ENCODE measurements around the gene MRPL12.

Gene MRPL12

DNA sequence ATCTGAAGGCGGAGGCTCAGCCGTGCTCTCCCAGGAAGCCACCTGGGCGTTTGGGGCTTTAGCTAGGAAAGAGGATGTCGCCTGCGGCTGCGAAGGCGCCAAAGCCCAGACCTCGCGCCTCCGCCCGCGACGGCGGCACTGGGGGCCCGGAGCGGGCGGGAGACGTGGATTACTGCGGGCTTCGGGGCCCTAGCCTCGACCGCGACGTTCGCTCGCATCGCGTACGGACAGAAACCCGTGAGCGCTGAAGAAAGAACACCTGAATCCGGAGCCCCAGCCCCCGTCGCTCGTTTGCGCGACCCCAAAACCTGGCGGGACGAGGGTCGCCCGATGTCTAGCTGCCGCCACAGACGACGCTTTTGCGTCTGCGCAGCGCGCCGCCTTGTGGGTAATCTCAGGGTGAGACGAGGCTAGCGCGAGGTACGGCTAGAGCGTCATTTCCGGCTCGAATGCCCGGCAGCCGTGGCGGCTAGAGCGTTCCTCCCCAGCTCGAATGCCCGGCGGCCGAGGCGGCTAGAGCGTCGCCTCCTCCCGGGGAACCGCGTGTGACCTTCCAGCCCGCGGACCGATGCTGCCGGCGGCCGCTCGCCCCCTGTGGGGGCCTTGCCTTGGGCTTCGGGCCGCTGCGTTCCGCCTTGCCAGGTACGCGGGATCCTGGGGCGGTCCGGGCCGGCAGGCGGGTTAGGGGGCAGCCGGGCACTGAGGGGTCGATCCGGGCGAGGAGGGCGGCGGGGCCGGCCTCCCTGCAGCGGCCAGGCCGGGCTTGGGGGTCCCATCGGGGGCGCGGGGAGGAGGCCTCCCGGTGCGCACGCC lies at the start of gene MRPL12:
Gene MRPL12, plus strand, starts transcription at position 434 of the 813 bp plus-strand sequence. Its CDS starts 135 bp downstream, at position 569.
- TF ChIP-seq SUZ12 (IDR thresholded peaks at IDR 0.05; ENCODE audit: extremely low read depth, insufficient read depth, insufficient read length) (no peak), YY1 (IDR thresholded peaks at IDR 0.05; ENCODE audit: insufficient read depth, insufficient read length) (no peak), ZNF274 (IDR thresholded peaks at IDR 0.05; ENCODE audit: low read depth, low read length) (no peak)
- no peaks in the 10 kb centered on the region for H3K27me3 ChIP-seq (ENCODE audit: insufficient read depth, insufficient read length)
- H3K9me3 ChIP-seq (ENCODE audit: insufficient read depth, low read length) = no peaks in the 10 kb centered on the region
- peak within 1 kb of the TSS; percentile 99 for H3K9ac ChIP-seq (ENCODE audit: insufficient read length, low read depth)
- peaks cover 85% of the 10 kb centered on the region for H3K36me3 ChIP-seq (ENCODE audit: insufficient read depth, insufficient read length, low read length)
- DNase-seq (ENCODE audit: low read depth, low spot score) = peak; percentile 88
- peaks cover 20% of the 10 kb centered on the region for H3K4me1 ChIP-seq (ENCODE audit: insufficient read depth, insufficient read length)
- H3K4me3 ChIP-seq (ENCODE audit: insufficient read length, low read depth) = peak within 1 kb of the TSS; percentile 97

DNA sequence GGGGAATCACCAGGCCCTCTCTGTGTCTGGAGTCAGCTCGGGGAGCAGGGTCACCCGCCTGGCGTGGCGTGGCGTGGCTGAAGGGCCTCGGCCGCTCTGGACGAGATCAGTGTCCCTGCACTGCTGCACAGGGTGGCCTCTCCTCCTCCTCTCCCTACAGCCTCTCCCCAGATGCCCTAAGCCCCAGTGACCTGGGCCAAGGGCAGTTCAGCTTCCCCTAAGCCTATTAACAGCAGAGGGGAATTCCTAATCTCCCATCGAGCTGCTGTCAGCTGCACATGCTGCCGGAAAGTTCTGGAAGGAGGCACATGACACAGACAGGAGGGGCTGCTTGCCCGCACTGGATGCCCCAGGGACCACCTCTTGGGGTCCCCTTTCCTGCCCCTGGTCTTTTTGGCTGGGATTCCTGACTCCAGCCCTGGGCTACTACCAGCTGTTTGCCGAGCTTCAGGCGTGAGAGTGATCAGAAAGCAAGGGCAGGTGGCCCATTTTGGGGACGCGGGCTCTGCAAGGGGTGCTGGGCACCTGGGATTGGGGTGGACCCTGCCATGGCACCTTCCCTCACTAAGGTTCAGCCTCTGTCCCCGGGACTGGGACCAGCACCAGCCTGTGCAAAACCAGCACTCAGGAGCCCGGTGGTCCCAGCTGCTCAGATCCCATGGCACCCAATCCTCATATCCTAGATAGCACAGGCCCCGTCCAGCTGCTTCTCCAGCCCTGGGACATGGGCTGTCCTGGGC lies 47.6 kb upstream of the MRPL12 start:
- Histone ChIP-seq H3K36me3 (ENCODE audit: insufficient read depth, insufficient read length, low read length) (no peaks in the 10 kb centered on the region), H3K4me1 (ENCODE audit: insufficient read depth, insufficient read length) (peaks cover 32% of the 10 kb centered on the region), H3K27me3 (ENCODE audit: insufficient read depth, insufficient read length) (no peaks in the 10 kb centered on the region), H3K9me3 (ENCODE audit: insufficient read depth, low read length) (no peaks in the 10 kb centered on the region), H3K4me3 (ENCODE audit: insufficient read length, low read depth) (no peak overlapping the region), H3K9ac (ENCODE audit: insufficient read length, low read depth) (peak overlapping the region; percentile 28)
- TF ChIP-seq YY1 (IDR thresholded peaks at IDR 0.05; ENCODE audit: insufficient read depth, insufficient read length) (no peak), ZNF274 (IDR thresholded peaks at IDR 0.05; ENCODE audit: low read depth, low read length) (no peak), SUZ12 (IDR thresholded peaks at IDR 0.05; ENCODE audit: extremely low read depth, insufficient read depth, insufficient read length) (no peak)
- no peak for DNase-seq (ENCODE audit: low read depth, low spot score)

DNA sequence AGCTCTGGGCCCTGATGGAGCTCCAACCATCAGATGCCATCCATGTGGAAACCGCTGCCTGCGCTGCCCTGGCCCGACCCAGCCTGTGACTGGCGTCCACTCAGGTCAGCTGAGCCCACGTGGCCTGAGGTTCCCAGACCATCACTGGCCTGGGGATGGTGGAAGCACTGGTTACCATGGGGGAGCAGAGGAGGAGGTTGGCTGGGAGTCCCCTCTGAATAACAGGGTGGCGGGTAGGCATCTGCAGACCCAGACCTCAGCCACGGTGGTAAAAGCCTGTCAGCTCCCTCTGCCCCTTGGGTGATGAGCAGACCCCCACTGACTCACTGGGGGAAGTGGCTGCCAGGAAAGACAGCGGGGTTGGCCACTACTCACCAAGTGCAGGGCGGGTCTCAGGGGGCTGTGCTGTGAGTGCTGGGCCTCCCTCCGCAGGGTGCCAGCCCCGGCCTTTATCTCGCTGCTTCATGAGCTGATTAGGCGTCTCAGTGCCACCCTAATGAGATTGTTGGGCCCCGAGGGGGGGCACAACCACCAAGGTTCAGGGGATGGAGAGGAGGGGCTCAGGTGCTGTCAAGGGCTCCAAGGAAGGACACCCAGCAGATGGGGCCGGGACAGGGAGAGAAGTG lies 46.9 kb upstream of the MRPL12 start, which contains the start of gene PDE6G:
Gene PDE6G, minus strand, starts transcription at position 425 of the 626 bp plus-strand sequence. CDS start 3,237 bp downstream, outside the sequence.
- Histone ChIP-seq H3K9ac (ENCODE audit: insufficient read length, low read depth) (peak within 1 kb of the TSS; percentile 28), H3K4me3 (ENCODE audit: insufficient read length, low read depth) (no peak within 1 kb of the TSS)
- no peak for DNase-seq (ENCODE audit: low read depth, low spot score)

DNA sequence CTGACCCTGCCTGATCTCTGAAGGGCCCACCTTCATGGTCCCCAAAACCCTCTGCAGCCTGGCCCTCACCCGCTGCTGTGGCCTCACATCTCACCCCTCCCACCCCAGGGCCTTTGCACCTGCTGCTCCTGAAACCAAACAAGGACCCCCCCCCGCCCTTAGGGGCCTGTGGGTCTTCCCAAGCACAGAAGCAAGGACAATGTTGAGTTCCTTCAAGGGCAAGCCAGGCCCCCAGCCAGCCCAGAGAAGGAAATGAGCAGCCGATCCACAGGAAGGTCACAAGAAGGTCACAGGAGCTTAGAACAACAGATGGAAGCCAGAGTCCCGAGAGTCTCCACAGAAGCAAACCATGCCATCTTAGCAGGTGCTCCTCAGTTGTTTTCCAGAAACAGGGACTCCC lies 46.3 kb upstream of the MRPL12 start:
- no peak for DNase-seq (ENCODE audit: low read depth, low spot score)
- H3K9ac ChIP-seq (ENCODE audit: insufficient read length, low read depth) = peak overlapping the region; percentile 10
- no peak overlapping the region for H3K4me3 ChIP-seq (ENCODE audit: insufficient read length, low read depth)
- peaks cover 20% of the 10 kb centered on the region for H3K4me1 ChIP-seq (ENCODE audit: insufficient read depth, insufficient read length)
- no peaks in the 10 kb centered on the region for H3K36me3 ChIP-seq (ENCODE audit: insufficient read depth, insufficient read length, low read length)
- no peaks in the 10 kb centered on the region for H3K9me3 ChIP-seq (ENCODE audit: insufficient read depth, low read length)
- TF ChIP-seq ZNF274 (IDR thresholded peaks at IDR 0.05; ENCODE audit: low read depth, low read length) = no peak
- TF ChIP-seq SUZ12 (IDR thresholded peaks at IDR 0.05; ENCODE audit: extremely low read depth, insufficient read depth, insufficient read length) = no peak
- TF ChIP-seq YY1 (IDR thresholded peaks at IDR 0.05; ENCODE audit: insufficient read depth, insufficient read length) = no peak
- no peaks in the 10 kb centered on the region for H3K27me3 ChIP-seq (ENCODE audit: insufficient read depth, insufficient read length)

More for the DNA sequence above, 46.9 kb upstream of the MRPL12 start, which contains the start of gene PDE6G:
- no peaks in the 10 kb centered on the region for H3K9me3 ChIP-seq (ENCODE audit: insufficient read depth, low read length)
- H3K36me3 ChIP-seq (ENCODE audit: insufficient read depth, insufficient read length, low read length) = no peaks in the 10 kb centered on the region
- no peaks in the 10 kb centered on the region for H3K27me3 ChIP-seq (ENCODE audit: insufficient read depth, insufficient read length)
- peaks cover 26% of the 10 kb centered on the region for H3K4me1 ChIP-seq (ENCODE audit: insufficient read depth, insufficient read length)
- TF ChIP-seq YY1 (IDR thresholded peaks at IDR 0.05; ENCODE audit: insufficient read depth, insufficient read length) = no peak
- no peak for TF ChIP-seq ZNF274 (IDR thresholded peaks at IDR 0.05; ENCODE audit: low read depth, low read length)
- no peak for TF ChIP-seq SUZ12 (IDR thresholded peaks at IDR 0.05; ENCODE audit: extremely low read depth, insufficient read depth, insufficient read length)

DNA sequence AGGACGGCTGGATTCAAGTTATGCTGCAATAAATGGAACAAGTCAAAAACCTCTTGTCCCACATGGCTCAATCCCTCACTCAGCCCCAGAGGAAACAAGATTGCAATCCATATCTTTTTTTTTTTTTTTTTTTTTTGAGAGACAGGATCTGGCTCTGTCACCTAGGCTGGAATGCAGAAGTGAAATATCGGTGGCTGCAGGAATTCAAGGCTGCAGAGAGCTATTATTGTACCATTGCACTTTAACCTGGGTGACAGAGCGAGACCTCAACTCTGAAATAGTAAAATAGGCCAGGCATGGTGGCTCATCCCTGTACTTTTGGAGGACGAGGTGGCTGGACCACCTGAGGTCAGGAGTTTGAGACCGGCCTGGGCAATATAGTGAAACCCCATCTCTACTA lies 44.1 kb upstream of the MRPL12 start:
- Histone ChIP-seq H3K4me1 (ENCODE audit: insufficient read depth, insufficient read length) (peaks cover 18% of the 10 kb centered on the region), H3K9ac (ENCODE audit: insufficient read length, low read depth) (no peak overlapping the region), H3K36me3 (ENCODE audit: insufficient read depth, insufficient read length, low read length) (peaks cover 3% of the 10 kb centered on the region), H3K27me3 (ENCODE audit: insufficient read depth, insufficient read length) (no peaks in the 10 kb centered on the region), H3K9me3 (ENCODE audit: insufficient read depth, low read length) (no peaks in the 10 kb centered on the region), H3K4me3 (ENCODE audit: insufficient read length, low read depth) (no peak overlapping the region)
- TF ChIP-seq ZNF274 (IDR thresholded peaks at IDR 0.05; ENCODE audit: low read depth, low read length) (no peak), SUZ12 (IDR thresholded peaks at IDR 0.05; ENCODE audit: extremely low read depth, insufficient read depth, insufficient read length) (no peak), YY1 (IDR thresholded peaks at IDR 0.05; ENCODE audit: insufficient read depth, insufficient read length) (no peak)
- no peak for DNase-seq (ENCODE audit: low read depth, low spot score)

DNA sequence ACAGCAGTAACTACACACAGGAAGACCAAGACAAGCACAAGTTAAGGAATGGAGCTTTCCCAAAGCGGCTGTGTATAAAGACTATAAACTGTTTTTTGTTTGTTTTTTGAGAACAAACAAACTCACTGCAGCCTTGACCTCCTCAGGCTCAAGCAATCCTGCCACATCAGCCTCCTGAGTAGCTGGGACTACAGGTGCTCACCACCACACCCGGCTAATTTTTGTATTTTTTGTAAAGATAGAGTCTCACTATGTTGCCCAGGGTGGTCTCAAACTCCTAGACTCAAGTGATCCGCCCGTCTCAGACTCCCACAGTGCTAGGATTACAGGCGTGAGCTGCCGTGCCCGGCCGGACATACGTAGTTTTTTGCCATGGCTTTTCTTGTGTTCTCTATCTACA lies 42.7 kb upstream of the MRPL12 start:
- H3K36me3 ChIP-seq (ENCODE audit: insufficient read depth, insufficient read length, low read length) = peaks cover 17% of the 10 kb centered on the region
- no peak overlapping the region for H3K4me3 ChIP-seq (ENCODE audit: insufficient read length, low read depth)
- H3K9me3 ChIP-seq (ENCODE audit: insufficient read depth, low read length) = no peaks in the 10 kb centered on the region
- H3K9ac ChIP-seq (ENCODE audit: insufficient read length, low read depth) = no peak overlapping the region
- TF ChIP-seq YY1 (IDR thresholded peaks at IDR 0.05; ENCODE audit: insufficient read depth, insufficient read length) (no peak), SUZ12 (IDR thresholded peaks at IDR 0.05; ENCODE audit: extremely low read depth, insufficient read depth, insufficient read length) (no peak), ZNF274 (IDR thresholded peaks at IDR 0.05; ENCODE audit: low read depth, low read length) (no peak)
- peaks cover 20% of the 10 kb centered on the region for H3K4me1 ChIP-seq (ENCODE audit: insufficient read depth, insufficient read length)
- DNase-seq (ENCODE audit: low read depth, low spot score) = no peak
- no peaks in the 10 kb centered on the region for H3K27me3 ChIP-seq (ENCODE audit: insufficient read depth, insufficient read length)
